ENCODE results near the gene BUB1B. TPM values are rescaled to one million over a fixed set of nuclear protein-coding genes. Genes with fewer than 3 reads are reported as not detected.

BUB1B gene
- total RNA-seq, 1 experiment from 2014 or later: 67.8 TPM

DNA sequence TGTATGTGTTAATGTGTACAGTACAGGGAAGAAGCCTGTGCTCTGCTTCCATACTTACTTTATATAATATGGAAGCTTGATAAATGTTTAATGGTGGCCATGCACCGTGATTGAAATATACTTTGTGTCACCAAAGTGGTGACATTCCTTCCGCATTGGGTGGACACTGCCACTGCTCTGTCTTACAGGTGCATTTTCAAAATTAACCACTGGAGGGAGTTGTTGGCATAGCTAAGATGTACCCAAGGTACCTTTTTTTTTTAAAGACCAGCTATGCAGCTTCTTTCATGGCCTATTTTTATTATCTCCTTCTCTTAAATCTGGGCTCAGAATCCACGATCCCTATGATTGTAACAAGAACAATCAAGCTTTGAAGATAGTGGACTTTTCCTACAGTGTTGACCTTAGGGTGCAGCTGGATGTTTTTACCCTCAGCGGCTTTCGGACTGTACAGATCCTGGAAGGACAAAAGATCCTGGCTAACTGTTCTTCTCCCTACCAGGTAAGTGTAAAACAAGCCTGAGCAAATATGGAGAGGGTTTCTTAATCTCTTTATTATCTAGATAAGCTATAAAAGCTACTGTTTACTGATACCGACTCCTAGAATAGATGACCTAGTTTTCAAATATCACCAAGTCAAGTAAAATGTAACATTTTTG, 56.4 kb downstream of the BUB1B start:
- Histone ChIP-seq H3K4me1 (ENCODE audit: control insufficient read depth, insufficient read depth, low read length) (no peaks in the 10 kb centered on the region), H3K4me3 (ENCODE audit: low read depth in 2 of 2, low read length in 2 of 2) (no peak overlapping the region), H3K27ac (ENCODE audit: low read length) (no peak overlapping the region), H3K9me3 (ENCODE audit: control insufficient read depth, insufficient read depth, low read depth, low read length) (no peaks in the 10 kb centered on the region), H3K36me3 (ENCODE audit: control insufficient read depth, insufficient read depth, low read length) (peaks cover 35% of the 10 kb centered on the region), H3K27me3 (ENCODE audit: control insufficient read depth, insufficient read depth, low read length) (no peaks in the 10 kb centered on the region)
- intact Hi-C loops (cut with micrococcal nuclease; ENCODE audit: unreplicated experiment): loop anchor here (2.0 kb wide), 1 partner anchor 58 kb away; no protein-coding TSS in a partner anchor
- in situ Hi-C loops (cut with HindIII; ENCODE audit: low pct_unique_long_range_greater_than_20kb, low sequenced_read_pairs): loop anchor here (5.0 kb wide), 1 partner anchor 45 kb away; no protein-coding TSS in a partner anchor
- BruUV-seq (replicated peaks): no TSS peak
- TF ChIP-seq REST (IDR thresholded peaks at IDR 0.05; ENCODE audit: insufficient read depth in 1 of 2, low read depth in 2 of 2, low read length in 1 of 2) (no peak), CTCF (IDR thresholded peaks at IDR 0.05) (peak; percentile 86)
- DNase-seq (ENCODE audit: low read depth, low spot score) (peak; percentile 60), ATAC-seq (peak; percentile 93)
- POLR2A ChIA-PET: no interaction called here
- CTCF ChIA-PET: interaction anchor here (0.6 to 2.6 kb wide), 9 partner anchors 13 to 93 kb away, joined by 4 to 56 read pairs (median 4); partner anchors contain the start of genes PAK6 and PLCB2

DNA sequence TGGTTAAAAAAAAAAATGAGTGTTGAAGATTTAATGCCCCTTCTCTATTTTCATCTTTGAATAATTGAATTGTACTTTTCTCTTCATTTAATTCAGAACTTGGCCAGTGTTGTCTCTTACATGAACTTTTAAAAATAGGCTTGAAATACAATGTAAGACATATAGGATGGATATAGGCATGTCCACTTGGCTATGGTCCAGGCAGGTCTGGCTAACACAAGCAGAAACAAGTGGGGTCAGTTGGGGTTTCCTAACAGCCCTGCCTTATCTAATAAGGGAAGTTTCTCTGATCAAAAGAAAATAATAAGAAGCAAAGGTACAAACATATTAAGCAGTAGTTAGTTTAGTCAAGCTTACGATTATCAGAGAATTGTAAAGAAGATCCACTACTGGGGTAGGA, 58.9 kb downstream of the BUB1B start:
- no peak overlapping the region for H3K27ac ChIP-seq (ENCODE audit: low read length)
- H3K4me1 ChIP-seq (ENCODE audit: control insufficient read depth, insufficient read depth, low read length): no peaks in the 10 kb centered on the region
- DNase-seq (ENCODE audit: low read depth, low spot score) (no peak), ATAC-seq (no peak)
- no peak overlapping the region for H3K4me3 ChIP-seq (ENCODE audit: low read depth in 2 of 2, low read length in 2 of 2)
- ChIA-PET CTCF (interaction anchor here (1.6 kb wide), 1 partner anchor 55 kb away, joined by 5 read pairs; no protein-coding TSS in a partner anchor), POLR2A (no interaction called here)
- peaks cover 20% of the 10 kb centered on the region; the same call in 1 of the 2 replicates for H3K36me3 ChIP-seq (ENCODE audit: control insufficient read depth, insufficient read depth, low read length)
- intact Hi-C loops (cut with micrococcal nuclease; ENCODE audit: unreplicated experiment) (no loop called here), in situ Hi-C loops (cut with HindIII; ENCODE audit: low pct_unique_long_range_greater_than_20kb, low sequenced_read_pairs) (loop anchor here (5.0 kb wide), 1 partner anchor 42 kb away; no protein-coding TSS in a partner anchor)
- no peaks in the 10 kb centered on the region for H3K9me3 ChIP-seq (ENCODE audit: control insufficient read depth, insufficient read depth, low read depth, low read length)
- TF ChIP-seq REST (IDR thresholded peaks at IDR 0.05; ENCODE audit: insufficient read depth in 1 of 2, low read depth in 2 of 2, low read length in 1 of 2): no peak
- no peak for TF ChIP-seq SIN3A (IDR thresholded peaks at IDR 0.05; ENCODE audit: borderline replicate concordance, insufficient read depth, low read depth, low read length)
- BruUV-seq (replicated peaks): no TSS peak
- H3K27me3 ChIP-seq (ENCODE audit: control insufficient read depth, insufficient read depth, low read length): no peaks in the 10 kb centered on the region

Measured in Panc1 (cell line).